H9 (cell line): ENCODE results near the gene OVOL2. TPM values are rescaled to one million over a fixed set of nuclear protein-coding genes. Genes with fewer than 3 reads are reported as not detected.

ENCODE experiments used
- DNase-seq: peaks from one replicate; pipeline ENCODE4 v3.0.0-alpha.2; 2017
- H2AFZ ChIP-seq: one replicate; pipeline ENCODE4 v1.6.1; 2013; ENCODE audit warnings: mild to moderate bottlenecking, low read length, control low read depth, moderate library complexity
- H2AK5ac ChIP-seq: 2 replicates; pipeline ENCODE4 v1.6.1; 2013; ENCODE audit warnings: low read length, control low read depth, mixed read lengths; ENCODE audit not compliant: insufficient read length
- H2BK120ac ChIP-seq: one replicate; pipeline ENCODE4 v1.6.1; 2013; ENCODE audit warnings: low read depth, mild to moderate bottlenecking, low read length, control low read depth, inconsistent platforms; ENCODE audit not compliant: poor library complexity, severe bottlenecking
- H2BK12ac ChIP-seq: 2 replicates; pipeline ENCODE4 v1.6.1; 2013; ENCODE audit warnings: low read length, control low read depth, mixed read lengths, low read depth; ENCODE audit not compliant: insufficient read length
- H2BK15ac ChIP-seq: 2 replicates; pipeline ENCODE4 v1.6.1; 2013; ENCODE audit warnings: low read depth, low read length, control low read depth
- H2BK20ac ChIP-seq: one replicate; pipeline ENCODE4 v1.6.1; 2013; ENCODE audit warnings: low read depth, mild to moderate bottlenecking, low read length, control low read depth, inconsistent platforms; ENCODE audit not compliant: poor library complexity, severe bottlenecking
- H2BK5ac ChIP-seq: 2 replicates; pipeline ENCODE4 v1.6.1; 2013; ENCODE audit warnings: low read length, control low read depth, mixed read lengths; ENCODE audit not compliant: insufficient read length
- H3K14ac ChIP-seq: 2 replicates; pipeline ENCODE4 v1.6.1; 2013; ENCODE audit warnings: low read length, control low read depth; ENCODE audit not compliant: insufficient read depth
- H3K18ac ChIP-seq: 2 replicates; pipeline ENCODE4 v1.6.1; 2013; ENCODE audit warnings: low read depth, mild to moderate bottlenecking, mixed read lengths, low read length, control low read depth; ENCODE audit not compliant: insufficient read length
- H3K23ac ChIP-seq: 2 replicates; pipeline ENCODE4 v1.6.1; 2013; ENCODE audit warnings: low read length, control low read depth, mixed read lengths, low read depth; ENCODE audit not compliant: insufficient read length
- H3K23me2 ChIP-seq: 2 replicates; pipeline ENCODE4 v1.6.1; 2013; ENCODE audit warnings: low read depth, mild to moderate bottlenecking, mixed read lengths, low read length, control low read depth; ENCODE audit not compliant: insufficient read length, poor library complexity, severe bottlenecking
- H3K27ac ChIP-seq: 2 replicates; pipeline ENCODE4 v1.5.1; 2013; ENCODE audit warnings: low read length, control low read depth, mixed read lengths, low read depth; ENCODE audit not compliant: insufficient read length
- H3K27me3 ChIP-seq: 2 replicates; pipeline ENCODE4 v1.6.1; 2013; ENCODE audit warnings: low read length, control low read depth, inconsistent platforms; ENCODE audit not compliant: insufficient read depth
- H3K4ac ChIP-seq: 2 replicates; pipeline ENCODE4 v1.6.1; 2013; ENCODE audit warnings: low read depth, mild to moderate bottlenecking, control low read depth, inconsistent platforms, low read length, moderate library complexity
- H3K4me1 ChIP-seq: 2 replicates; pipeline ENCODE4 v1.6.1; 2013; ENCODE audit warnings: low read length, control low read depth, inconsistent platforms; ENCODE audit not compliant: insufficient read depth
- H3K4me2 ChIP-seq: 2 replicates; pipeline ENCODE4 v1.6.1; 2013; ENCODE audit warnings: low read length, control low read depth, mixed read lengths; ENCODE audit not compliant: insufficient read length, insufficient read depth
- H3K56ac ChIP-seq: 2 replicates; pipeline ENCODE4 v1.6.1; 2013; ENCODE audit warnings: low read depth, mild to moderate bottlenecking, mixed read lengths, low read length, control low read depth; ENCODE audit not compliant: insufficient read length
- H3K79me1 ChIP-seq: 2 replicates; pipeline ENCODE4 v1.6.1; 2013; ENCODE audit warnings: low read depth, mild to moderate bottlenecking, moderate library complexity, low read length, control low read depth, inconsistent platforms; ENCODE audit not compliant: insufficient read depth, poor library complexity, severe bottlenecking
- H3K79me2 ChIP-seq: 2 replicates; pipeline ENCODE4 v1.6.1; 2013; ENCODE audit warnings: low read length, control low read depth, inconsistent platforms; ENCODE audit not compliant: insufficient read depth
- H3K9ac ChIP-seq: 2 replicates; pipeline ENCODE4 v1.6.1; 2013; ENCODE audit warnings: low read length, control low read depth, mixed read lengths; ENCODE audit not compliant: insufficient read length; ENCODE audit errors: extremely low read depth
- H3K9me3 ChIP-seq: one replicate; pipeline ENCODE4 v1.6.1; 2013; ENCODE audit warnings: low read depth, low read length, inconsistent platforms; ENCODE audit not compliant: control insufficient read depth
- H3T11ph ChIP-seq: one replicate; pipeline ENCODE4 v1.6.1; 2013; ENCODE audit warnings: mild to moderate bottlenecking, low read length, control low read depth, inconsistent platforms
- H4K20me1 ChIP-seq: one replicate; pipeline ENCODE4 v1.6.1; 2013; ENCODE audit not compliant: control insufficient read depth, insufficient read length, insufficient read depth
- H4K5ac ChIP-seq: 2 replicates; pipeline ENCODE4 v1.6.1; 2013; ENCODE audit warnings: low read depth, mild to moderate bottlenecking, mixed read lengths, low read length, control low read depth; ENCODE audit not compliant: insufficient read length
- H4K8ac ChIP-seq: replicated peaks from 2 replicates; pipeline ENCODE4 v1.6.1; 2013; ENCODE audit warnings: low read length, control low read depth, mixed read lengths, low read depth; ENCODE audit not compliant: insufficient read length
- H4K91ac ChIP-seq: 2 replicates; pipeline ENCODE4 v1.6.1; 2013; ENCODE audit warnings: low read depth, mild to moderate bottlenecking, moderate library complexity, mixed read lengths, low read length, control low read depth; ENCODE audit not compliant: insufficient read length
- H3K27ac Mint-ChIP-seq, 3 experiments: 2 replicates in 2 of 3; 3 replicates in 1 of 3; pipeline ENCODE4 v1.8.0; 2020 to 2021; ENCODE audit warnings: mixed read lengths in 3 of 3, mild to moderate bottlenecking in 1 of 3, moderate library complexity in 1 of 3
- H3K27me3 Mint-ChIP-seq: 2 replicates; pipeline ENCODE4 v1.8.0; 2021; ENCODE audit warnings: low read depth, mild to moderate bottlenecking, moderate library complexity, mixed read lengths
- H3K36me3 Mint-ChIP-seq, 3 experiments: 2 replicates in 2 of 3; 3 replicates in 1 of 3; pipeline ENCODE4 v1.8.0; 2020 to 2021; ENCODE audit warnings: low read depth in 3 of 3, mixed read lengths in 3 of 3; ENCODE audit not compliant: insufficient read depth in 1 of 3
- H3K4me1 Mint-ChIP-seq, 2 experiments: 2 replicates each; pipeline ENCODE4 v1.8.0; 2020; ENCODE audit warnings: mixed read lengths in 2 of 2
- H3K4me3 Mint-ChIP-seq, 2 experiments: 2 replicates in 1 of 2; 3 replicates in 1 of 2; pipeline ENCODE4 v1.8.0; 2020 to 2021; ENCODE audit warnings: mild to moderate bottlenecking in 2 of 2, mixed read lengths in 2 of 2, moderate library complexity in 1 of 2
- H3K9me3 Mint-ChIP-seq, 2 experiments: 2 replicates in 1 of 2; 3 replicates in 1 of 2; pipeline ENCODE4 v1.8.0; 2020; ENCODE audit warnings: mild to moderate bottlenecking in 2 of 2, mixed read lengths in 2 of 2, moderate library complexity in 1 of 2
- CTCF ChIP-seq: fragments of 200-600 bp; sonication (generic); conservative IDR thresholded peaks from 3 replicates; pipeline ENCODE4 v1.8.0; 2021; ENCODE audit warnings: antibody characterized with exemption, mild to moderate bottlenecking
- WGBS: extraction: QIAGEN DNeasy Blood & Tissue Kit; methylation state at CpG from one replicate; pipeline ENCODE4 v1.1.7; 2013; ENCODE audit warnings: missing lambda C conversion rate, low lambda C conversion rate, mixed read lengths; ENCODE audit not compliant: insufficient read length; ENCODE audit errors: extremely low coverage; 5-methylcytosine and 5-hydroxymethylcytosine counted together
- total RNA-seq: library from RNA; stranded (reverse); gene quantifications from 2 replicates; pipeline ENCODE4 v1.2.1, GENCODE V29; 2021

Gene OVOL2
- total RNA-seq, 1 experiment from 2014 or later: 5.8 TPM

GRCh38 chr20:18034039-18034438 lies 23.7 kb downstream of the OVOL2 start:
- Mint-ChIP-seq H3K4me3 (no peak overlapping the region), H3K9me3 (no peaks in the 10 kb centered on the region), H3K36me3 (peaks cover 0 to 10% (median 0%) of the 10 kb centered on the region in 3 experiments; a peak in 4 of 7 replicates), H3K27me3 (no peaks in the 10 kb centered on the region; the same call in 1 of the 2 replicates), H3K4me1 (peaks cover 8 to 27% of the 10 kb centered on the region in 2 experiments), H3K27ac (0 out of 7 replicates have a peak overlapping the region, but pooled peaks of 1 of the 3 experiments have one; percentile 13)
- no peak overlapping the region for H2AK5ac ChIP-seq
- no peak overlapping the region for H3T11ph ChIP-seq
- no peak overlapping the region for H3K4ac ChIP-seq
- H3K27me3 ChIP-seq: no peaks in the 10 kb centered on the region
- no peak overlapping the region for H2BK15ac ChIP-seq
- H3K56ac ChIP-seq: no peak overlapping the region
- H3K79me1 ChIP-seq: no peaks in the 10 kb centered on the region
- H4K20me1 ChIP-seq: no peaks in the 10 kb centered on the region
- H3K18ac ChIP-seq: no peak overlapping the region
- no peak for TF ChIP-seq CTCF
- H2BK12ac ChIP-seq: no peak overlapping the region
- H3K79me2 ChIP-seq: no peaks in the 10 kb centered on the region
- no peak overlapping the region for H4K8ac ChIP-seq
- no peak overlapping the region for H4K91ac ChIP-seq
- no peak overlapping the region for H3K14ac ChIP-seq
- WGBS: no CpG with 5 or more reads among the region's 5 CpGs
- no peaks in the 10 kb centered on the region for H3K23me2 ChIP-seq
- no peak overlapping the region for H2AFZ ChIP-seq
- no peaks in the 10 kb centered on the region for H3K9me3 ChIP-seq
- H2BK20ac ChIP-seq: no peak overlapping the region
- no peak overlapping the region for H3K27ac ChIP-seq
- no peak overlapping the region for H3K9ac ChIP-seq
- H2BK120ac ChIP-seq: no peak overlapping the region
- no peak overlapping the region for H3K23ac ChIP-seq
- H3K4me1 ChIP-seq: no peaks in the 10 kb centered on the region
- DNase-seq: no peak
- no peak overlapping the region for H2BK5ac ChIP-seq
- H3K4me2 ChIP-seq: no peak overlapping the region
- no peak overlapping the region for H4K5ac ChIP-seq
